B cell (primary cell): ENCODE results near the gene SLC38A6. TPM values are rescaled to one million over a fixed set of nuclear protein-coding genes. Genes with fewer than 3 reads are reported as not detected.

Source experiments
- ATAC-seq: fragments of 200-7000 bp; cut with Tn5 transposase; one replicate; pipeline ENCODE4 v1.10.0; 2021; ENCODE audit warnings: low read depth, mild to moderate bottlenecking, moderate number of reproducible peaks, moderate library complexity
- CTCF ChIA-PET: fragments of 350-600 bp; sonication (Branson Sonifier 250); formaldehyde crosslinking; loops from one replicate; lab custom pipeline; 2021; ENCODE audit warnings: antibody characterized with exemption, inconsistent platforms; lab: Charles Lee
- POLR2A ChIA-PET: fragments of 350-600 bp; sonication (Branson Sonifier 250); formaldehyde crosslinking; loops from one replicate; lab custom pipeline; 2021; ENCODE audit warnings: antibody characterized with exemption; lab: Charles Lee
- DNase-seq: peaks from one replicate; pipeline ENCODE4 v3.0.0; 2013
- H2AFZ ChIP-seq: 2 replicates; pipeline ENCODE4 v1.6.1; 2012; ENCODE audit warnings: mild to moderate bottlenecking, low read depth, low read length; ENCODE audit not compliant: insufficient read depth, poor library complexity, severe bottlenecking
- H3K27ac ChIP-seq, 2 donors: 1 replicate in 1 of 2; 2 replicates in 1 of 2; pipeline ENCODE4 v1.5.1; 2012 to 2013; ENCODE audit warnings: low read length in 2 of 2, mild to moderate bottlenecking in 2 of 2, moderate library complexity in 1 of 2
- H3K27me3 ChIP-seq, 4 experiments: fragments of 200-600 bp in 1 of 4; sonication (generic) in 1 of 4; replicated peaks in 1 of 4; 1 replicate in 2 of 4; 2 replicates in 2 of 4; pipeline versions ENCODE4 v1.6.1 to v1.7.0; 2013 to 2016; ENCODE audit warnings: low read length in 3 of 4, mild to moderate bottlenecking in 2 of 4, mixed read lengths in 1 of 4, moderate library complexity in 1 of 4; ENCODE audit not compliant: insufficient read depth in 4 of 4, control insufficient read depth in 3 of 4; ENCODE audit errors: control extremely low read depth in 1 of 4
- H3K36me3 ChIP-seq, 2 experiments: replicated peaks in 1 of 2; 1 replicate in 1 of 2; 2 replicates in 1 of 2; pipeline versions ENCODE4 v1.6.1 to v1.7.1; 2013; ENCODE audit warnings: low read length in 1 of 2; ENCODE audit not compliant: insufficient read depth in 2 of 2, control insufficient read depth in 1 of 2; ENCODE audit errors: control extremely low read depth in 1 of 2, extremely low read depth in 1 of 2
- H3K4me1 ChIP-seq, 2 donors: fragments of 200-600 bp in 1 of 2; sonication (generic) in 1 of 2; 1 replicate in 1 of 2; 2 replicates in 1 of 2; pipeline versions ENCODE4 v1.5.1 to v1.6.1; 2013 to 2017; ENCODE audit warnings: low read length in 2 of 2; ENCODE audit not compliant: control insufficient read depth in 2 of 2, insufficient read depth in 2 of 2
- H3K4me2 ChIP-seq: replicated peaks from 2 replicates; pipeline ENCODE3; 2012; ENCODE audit warnings: mild to moderate bottlenecking, low read depth, low read length; ENCODE audit not compliant: poor library complexity, severe bottlenecking
- H3K4me3 ChIP-seq, 5 experiments: fragments of 200-600 bp in 1 of 5; sonication (generic) in 1 of 5; 1 replicate in 3 of 5; 2 replicates in 2 of 5; pipeline versions ENCODE4 v1.5.1 to v1.7.0; 2011 to 2016; ENCODE audit warnings: low read length in 4 of 5, mild to moderate bottlenecking in 4 of 5, low read depth in 2 of 5, control low read depth in 1 of 5, moderate library complexity in 1 of 5; ENCODE audit not compliant: insufficient read depth in 1 of 5; ENCODE audit errors: control extremely low read depth in 1 of 5, extremely low read depth in 1 of 5
- H3K79me2 ChIP-seq: fragments of 200-600 bp; sonication (generic); one replicate; pipeline ENCODE4 v1.6.0; 2016; ENCODE audit warnings: low read length; ENCODE audit not compliant: control insufficient read depth, insufficient read depth
- H3K9ac ChIP-seq: fragments of 200-600 bp; sonication (generic); 2 replicates; pipeline ENCODE4 v1.6.1; 2017; ENCODE audit warnings: mild to moderate bottlenecking, low read length, moderate library complexity
- H3K9me3 ChIP-seq, 3 donors: one replicate each; pipeline versions ENCODE4 v1.6.1 to v1.7.1; 2013; ENCODE audit warnings: low read length in 2 of 3; ENCODE audit not compliant: control insufficient read depth in 2 of 3, insufficient read depth in 1 of 3; ENCODE audit errors: control extremely low read depth in 1 of 3
- H4K20me1 ChIP-seq: 2 replicates; pipeline ENCODE4 v1.6.0; 2012; ENCODE audit warnings: mild to moderate bottlenecking, low read length; ENCODE audit not compliant: insufficient read depth, control insufficient read depth, poor library complexity, severe bottlenecking
- H3K27ac Mint-ChIP-seq: one replicate; pipeline ENCODE4 v1.8.0; 2021; ENCODE audit warnings: mixed read lengths
- H3K27me3 Mint-ChIP-seq: one replicate; pipeline ENCODE4 v1.8.0; 2021; ENCODE audit warnings: mixed read lengths
- H3K4me1 Mint-ChIP-seq: one replicate; pipeline ENCODE4 v1.8.0; 2021; ENCODE audit warnings: mixed read lengths
- H3K4me3 Mint-ChIP-seq: one replicate; pipeline ENCODE4 v1.8.0; 2021; ENCODE audit warnings: mixed read lengths
- H3K9me3 Mint-ChIP-seq: one replicate; pipeline ENCODE4 v1.8.0; 2022; ENCODE audit warnings: mixed read lengths; ENCODE audit not compliant: insufficient read depth
- EZH2 ChIP-seq: IDR thresholded peaks from 2 replicates; pipeline ENCODE4 v1.6.1; 2012; ENCODE audit warnings: borderline replicate concordance, low read depth, mild to moderate bottlenecking, moderate library complexity, low read length; ENCODE audit not compliant: insufficient read depth, poor library complexity, severe bottlenecking
- WGBS: methylation state at CpG from one replicate; pipeline ENCODE4 v1.1.5; 2013; ENCODE audit warnings: missing lambda C conversion rate; ENCODE audit not compliant: insufficient coverage; 5-methylcytosine and 5-hydroxymethylcytosine counted together
- intact Hi-C: fragments of 100-400 bp; cut with micrococcal nuclease; formaldehyde crosslinking; loops from one replicate; pipeline ENCODE4 v1.10.0; 2022
- polyA plus RNA-seq: library from polyadenylated mRNA; depleted of rRNA; stranded (reverse); fragments of >200 nt; gene quantifications from 2 replicates; pipeline ENCODE4 v1.2.3, GENCODE V29; 2012
- total RNA-seq, 2 donors: library from RNA; stranded (reverse); fragments of 120-200 nt in 1 of 2; gene quantifications; 1 replicate in 1 of 2; 2 replicates in 1 of 2; pipeline versions ENCODE4 v1.2.3 to v1.2.4, GENCODE V29; 2013 to 2022
- TF ChIP-seq, protein P1 (sequence below): fragments of 200-600 bp; IDR thresholded peaks from one replicate; pipeline ENCODE4 v1.8.0; 2022; ENCODE audit warnings: antibody characterized with exemption, mild to moderate bottlenecking

SLC38A6 gene
- total and polyA plus RNA-seq, 2 donors (not counting 1 experiment from before 2014, with no cell fraction given) = 6.4 to 15.9 TPM

DNA sequence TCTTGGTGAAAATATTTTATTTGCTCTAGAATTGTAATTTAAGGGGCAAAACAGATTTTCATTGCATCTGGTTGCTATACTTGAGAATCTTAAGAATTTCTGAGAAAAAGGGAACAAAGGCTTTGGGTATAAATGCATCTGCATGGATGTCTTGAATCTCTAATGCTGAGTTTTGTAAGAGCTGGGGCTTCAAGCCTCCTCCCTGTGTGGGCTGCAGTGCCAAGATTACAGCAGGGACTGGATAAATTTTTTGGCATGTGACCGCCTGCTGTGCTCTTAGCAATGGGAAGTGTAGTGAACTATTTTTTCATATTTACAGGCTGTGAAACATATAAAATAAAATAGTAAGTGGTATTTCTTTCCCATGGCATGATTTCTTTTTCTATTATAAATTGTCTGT lies 70.0 kb downstream of the SLC38A6 start:
- H3K27ac Mint-ChIP-seq = no peak overlapping the region

DNA sequence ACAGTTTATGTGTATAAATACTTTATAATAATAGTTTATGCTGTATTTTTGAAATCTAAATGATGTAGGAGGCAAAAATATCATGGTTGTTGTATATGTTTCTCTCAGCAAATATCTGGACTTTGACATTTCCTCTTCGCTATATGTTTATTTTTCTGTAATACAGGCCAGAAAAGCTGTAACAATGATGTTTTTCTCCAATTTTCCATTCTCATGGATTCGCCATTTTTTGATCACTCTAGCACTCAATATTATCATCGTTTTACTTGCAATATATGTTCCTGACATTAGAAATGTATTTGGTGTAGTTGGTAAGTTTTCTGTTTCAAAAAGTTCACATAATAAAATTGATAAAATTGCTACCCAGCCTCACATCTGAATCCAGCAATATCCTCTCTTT lies 70.6 kb downstream of the SLC38A6 start:
- no peak overlapping the region for H3K4me2 ChIP-seq
- no peak for TF ChIP-seq EZH2
- intact Hi-C loops = no loop called here

More for the DNA sequence above, 70.0 kb downstream of the SLC38A6 start:
- Histone ChIP-seq H3K4me2 (no peak overlapping the region), H3K9me3 (no peaks in the 10 kb centered on the region), H3K9ac (no peak overlapping the region), H3K36me3 (no peaks in the 10 kb centered on the region), H3K27me3 (no peaks in the 10 kb centered on the region), H3K79me2 (no peaks in the 10 kb centered on the region), H4K20me1 (no peaks in the 10 kb centered on the region), H3K27ac (no peak overlapping the region), H3K4me3 (no peak overlapping the region), H3K4me1 (no peaks in the 10 kb centered on the region), H2AFZ (no peak overlapping the region)
- Mint-ChIP-seq H3K4me1 (no peaks in the 10 kb centered on the region), H3K27me3 (no peaks in the 10 kb centered on the region), H3K4me3 (no peak overlapping the region), H3K9me3 (peaks cover 7% of the 10 kb centered on the region)
- POLR2A ChIA-PET = no interaction called here
- TF ChIP-seq, protein P1, sequence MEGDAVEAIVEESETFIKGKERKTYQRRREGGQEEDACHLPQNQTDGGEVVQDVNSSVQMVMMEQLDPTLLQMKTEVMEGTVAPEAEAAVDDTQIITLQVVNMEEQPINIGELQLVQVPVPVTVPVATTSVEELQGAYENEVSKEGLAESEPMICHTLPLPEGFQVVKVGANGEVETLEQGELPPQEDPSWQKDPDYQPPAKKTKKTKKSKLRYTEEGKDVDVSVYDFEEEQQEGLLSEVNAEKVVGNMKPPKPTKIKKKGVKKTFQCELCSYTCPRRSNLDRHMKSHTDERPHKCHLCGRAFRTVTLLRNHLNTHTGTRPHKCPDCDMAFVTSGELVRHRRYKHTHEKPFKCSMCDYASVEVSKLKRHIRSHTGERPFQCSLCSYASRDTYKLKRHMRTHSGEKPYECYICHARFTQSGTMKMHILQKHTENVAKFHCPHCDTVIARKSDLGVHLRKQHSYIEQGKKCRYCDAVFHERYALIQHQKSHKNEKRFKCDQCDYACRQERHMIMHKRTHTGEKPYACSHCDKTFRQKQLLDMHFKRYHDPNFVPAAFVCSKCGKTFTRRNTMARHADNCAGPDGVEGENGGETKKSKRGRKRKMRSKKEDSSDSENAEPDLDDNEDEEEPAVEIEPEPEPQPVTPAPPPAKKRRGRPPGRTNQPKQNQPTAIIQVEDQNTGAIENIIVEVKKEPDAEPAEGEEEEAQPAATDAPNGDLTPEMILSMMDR = no peak
- no peak for TF ChIP-seq EZH2
- ATAC-seq (no peak), DNase-seq (no peak)
- CTCF ChIA-PET = no interaction called here
- intact Hi-C loops = no loop called here
- no CpG with 5 or more reads among the region's 1 CpG for WGBS

More for the DNA sequence above, 70.6 kb downstream of the SLC38A6 start:
- Histone ChIP-seq H3K27ac (no peak overlapping the region), H3K9me3 (no peaks in the 10 kb centered on the region), H4K20me1 (no peaks in the 10 kb centered on the region), H3K9ac (no peak overlapping the region), H2AFZ (no peak overlapping the region), H3K4me3 (no peak overlapping the region), H3K4me1 (no peaks in the 10 kb centered on the region), H3K36me3 (no peaks in the 10 kb centered on the region), H3K79me2 (no peaks in the 10 kb centered on the region), H3K27me3 (no peaks in the 10 kb centered on the region)
- ATAC-seq (no peak), DNase-seq (no peak)
- Mint-ChIP-seq H3K9me3 (peaks cover 7% of the 10 kb centered on the region), H3K27me3 (no peaks in the 10 kb centered on the region), H3K27ac (no peak overlapping the region), H3K4me3 (no peak overlapping the region), H3K4me1 (no peaks in the 10 kb centered on the region)
- ChIA-PET POLR2A (no interaction called here), CTCF (no interaction called here)
- WGBS = no CpG with 5 or more reads among the region's 3 CpGs
